WTC11 (cell line): ENCODE results near the gene TRAPPC11.

Experiments
- CBFB ChIP-seq: sonication (generic); formaldehyde crosslinking; IDR thresholded peaks from 2 replicates; pipeline ENCODE4 v1.8.1; 2022; ENCODE audit warnings: mild to moderate bottlenecking, low read depth, missing genetic modification reagents
- CREB1 ChIP-seq: sonication (generic); formaldehyde crosslinking; IDR thresholded peaks from 2 replicates; pipeline ENCODE4 v1.8.0; 2023; ENCODE audit warnings: mild to moderate bottlenecking, missing genetic modification reagents
- CTCF ChIP-seq: fragments of 200-600 bp; IDR thresholded peaks from 2 replicates; pipeline ENCODE4 v1.8.0; 2022; ENCODE audit warnings: antibody characterized with exemption
- ESRRA ChIP-seq: sonication (generic); formaldehyde crosslinking; IDR thresholded peaks from 2 replicates; pipeline ENCODE4 v1.8.1; 2022; ENCODE audit warnings: mild to moderate bottlenecking, missing genetic modification reagents, borderline replicate concordance
- JUN ChIP-seq: sonication (generic); formaldehyde crosslinking; IDR thresholded peaks from 2 replicates; pipeline ENCODE4 v1.8.0; 2023; ENCODE audit warnings: mild to moderate bottlenecking, missing genetic modification reagents
- MAX ChIP-seq: sonication (generic); formaldehyde crosslinking; IDR thresholded peaks from 2 replicates; pipeline ENCODE4 v1.8.0; 2022; ENCODE audit warnings: mild to moderate bottlenecking, missing genetic modification reagents
- NFYB ChIP-seq: sonication (generic); formaldehyde crosslinking; conservative IDR thresholded peaks from 2 replicates; pipeline ENCODE4 v1.8.0; 2022; ENCODE audit warnings: low read depth, missing genetic modification reagents
- NR2C2 ChIP-seq: sonication (generic); formaldehyde crosslinking; IDR thresholded peaks from 2 replicates; pipeline ENCODE4 v1.8.0; 2022; ENCODE audit warnings: mild to moderate bottlenecking, missing genetic modification reagents
- SMAD4 ChIP-seq: sonication (generic); formaldehyde crosslinking; IDR thresholded peaks from 2 replicates; pipeline ENCODE4 v1.8.0; 2022; ENCODE audit warnings: mild to moderate bottlenecking, missing genetic modification reagents
- SP1 ChIP-seq: sonication (generic); formaldehyde crosslinking; conservative IDR thresholded peaks from 2 replicates; pipeline ENCODE4 v1.8.1; 2022; ENCODE audit warnings: missing genetic modification reagents
- STAT6 ChIP-seq: sonication (generic); formaldehyde crosslinking; conservative IDR thresholded peaks from 2 replicates; pipeline ENCODE4 v1.8.1; 2023; ENCODE audit warnings: mild to moderate bottlenecking, low read depth, missing genetic modification reagents, moderate library complexity
- TEAD1 ChIP-seq: sonication (generic); formaldehyde crosslinking; IDR thresholded peaks from 2 replicates; pipeline ENCODE4 v1.8.0; 2022; ENCODE audit warnings: mild to moderate bottlenecking, missing genetic modification reagents

- TF ChIP-seq ESRRA (CRISPR knock-in tag), result no peak
- no peak for TF ChIP-seq JUN
- no peak for TF ChIP-seq CTCF
- no peak for TF ChIP-seq STAT6 (CRISPR knock-in tag)
- no peak for TF ChIP-seq CREB1 (CRISPR knock-in tag)
- no peak for TF ChIP-seq TEAD1 (CRISPR knock-in tag)
- TF ChIP-seq NR2C2 (CRISPR knock-in tag), result no peak
- TF ChIP-seq SP1 (CRISPR knock-in tag), result no peak
- TF ChIP-seq MAX (CRISPR knock-in tag), result no peak
- no peak for TF ChIP-seq NFYB (CRISPR knock-in tag)
- no peak for TF ChIP-seq CBFB (CRISPR knock-in tag)
- no peak for TF ChIP-seq SMAD4 (CRISPR knock-in tag)
These were observed 96.5 kb downstream of the TRAPPC11 start for GRCh38 chr4:183755596-183755995.
